T-cell (primary cell): Measurements from ENCODE around the gene SLCO1A2. TPM values are rescaled to one million over a fixed set of nuclear protein-coding genes. Genes with fewer than 3 reads are reported as not detected.

ENCODE experiments used
- ATAC-seq, 4 experiments: fragments of 200-7000 bp in 3 of 4; fragments of 150-1000 bp in 1 of 4; cut with Tn5 transposase; replicated peaks in 1 of 4; 1 replicate in 3 of 4; 2 replicates in 1 of 4; pipeline ENCODE4 v1.10.0; 2021; ENCODE audit warnings: moderate library complexity in 3 of 4, mild to moderate bottlenecking in 2 of 4, moderate number of reproducible peaks in 1 of 4
- CTCF ChIA-PET, 2 donors: fragments of 300-600 bp; sonication (Branson Sonifier 250); formaldehyde crosslinking; loops; one replicate each; lab custom pipeline; 2022; ENCODE audit warnings: antibody characterized with exemption in 2 of 2; lab: Charles Lee
- POLR2A ChIA-PET, 2 donors: fragments of 300-600 bp; sonication (Branson Sonifier 250); formaldehyde crosslinking; loops; one replicate each; lab custom pipeline; 2022; ENCODE audit warnings: antibody characterized with exemption in 2 of 2; lab: Charles Lee
- DNase-seq, 35 experiments: peaks; one replicate each; pipeline versions ENCODE4 v3.0.0 to v3.0.0-alpha.2; 2013 to 2023
- H3K27ac ChIP-seq: one replicate; pipeline ENCODE4 v1.5.1; 2013; ENCODE audit warnings: low read length
- H3K27me3 ChIP-seq, 2 experiments: replicated peaks in 1 of 2; 1 replicate in 1 of 2; 2 replicates in 1 of 2; pipeline versions ENCODE4 v1.6.1 to v1.7.0; 2013; ENCODE audit warnings: low read length in 1 of 2, mixed read lengths in 1 of 2; ENCODE audit not compliant: control insufficient read depth in 2 of 2, insufficient read depth in 2 of 2; ENCODE audit errors: extremely low read depth in 1 of 2
- H3K36me3 ChIP-seq, 2 donors: 1 replicate in 1 of 2; 2 replicates in 1 of 2; pipeline versions ENCODE4 v1.6.1 to v1.7.0; 2013; ENCODE audit warnings: low read length in 1 of 2; ENCODE audit not compliant: control insufficient read depth in 2 of 2, insufficient read depth in 1 of 2; ENCODE audit errors: extremely low read depth in 1 of 2
- H3K4me1 ChIP-seq, 2 experiments: 1 replicate in 1 of 2; 2 replicates in 1 of 2; pipeline versions ENCODE4 v1.6.1 to v1.7.0; 2013; ENCODE audit warnings: low read length in 2 of 2, mixed read lengths in 1 of 2; ENCODE audit not compliant: insufficient read depth in 2 of 2, control insufficient read depth in 1 of 2; ENCODE audit errors: extremely low read depth in 1 of 2
- H3K4me3 ChIP-seq, 2 donors: 1 replicate in 1 of 2; 2 replicates in 1 of 2; pipeline versions ENCODE4 v1.5.1 to v1.7.0; 2013; ENCODE audit warnings: mild to moderate bottlenecking in 2 of 2, low read length in 1 of 2, moderate library complexity in 1 of 2; ENCODE audit not compliant: control insufficient read depth in 1 of 2; ENCODE audit errors: extremely low read depth in 1 of 2
- H3K9me3 ChIP-seq: 2 replicates; pipeline ENCODE4 v1.7.0; 2013
- H3K27ac Mint-ChIP-seq, 2 donors: one replicate each; pipeline ENCODE4 v1.8.0; 2020 to 2021; ENCODE audit warnings: mild to moderate bottlenecking in 2 of 2, mixed read lengths in 2 of 2
- H3K27me3 Mint-ChIP-seq, 2 donors: one replicate each; pipeline ENCODE4 v1.8.0; 2021 to 2022; ENCODE audit warnings: mixed read lengths in 2 of 2
- H3K36me3 Mint-ChIP-seq: one replicate; pipeline ENCODE4 v1.8.0; 2021; ENCODE audit warnings: mixed read lengths
- H3K4me1 Mint-ChIP-seq, 3 donors: one replicate each; pipeline ENCODE4 v1.8.0; 2020 to 2022; ENCODE audit warnings: mixed read lengths in 3 of 3, mild to moderate bottlenecking in 1 of 3
- H3K4me3 Mint-ChIP-seq, 3 donors: one replicate each; pipeline ENCODE4 v1.8.0; 2020 to 2022; ENCODE audit warnings: mild to moderate bottlenecking in 3 of 3, mixed read lengths in 3 of 3, moderate library complexity in 3 of 3
- H3K9me3 Mint-ChIP-seq, 3 donors: one replicate each; pipeline ENCODE4 v1.8.0; 2020 to 2022; ENCODE audit warnings: mixed read lengths in 3 of 3
- WGBS: methylation state at CpG from one replicate; pipeline ENCODE4 v1.1.5; 2013; ENCODE audit warnings: missing lambda C conversion rate; ENCODE audit not compliant: insufficient coverage; 5-methylcytosine and 5-hydroxymethylcytosine counted together
- total RNA-seq, 35 experiments: library from RNA in 6 of 35; stranded (reverse) in 6 of 35; fragments of 120-200 nt in 1 of 35; gene quantifications; one replicate each; pipeline versions ENCODE4 v1.2.1 to v1.2.4 and lab custom pipeline; 2013 to 2026

SLCO1A2 gene
- total RNA-seq, 5 donors from 2014 or later (not counting 1 experiment from before 2014, with no cell fraction given) = 0.47 TPM; not detected in 4

DNA sequence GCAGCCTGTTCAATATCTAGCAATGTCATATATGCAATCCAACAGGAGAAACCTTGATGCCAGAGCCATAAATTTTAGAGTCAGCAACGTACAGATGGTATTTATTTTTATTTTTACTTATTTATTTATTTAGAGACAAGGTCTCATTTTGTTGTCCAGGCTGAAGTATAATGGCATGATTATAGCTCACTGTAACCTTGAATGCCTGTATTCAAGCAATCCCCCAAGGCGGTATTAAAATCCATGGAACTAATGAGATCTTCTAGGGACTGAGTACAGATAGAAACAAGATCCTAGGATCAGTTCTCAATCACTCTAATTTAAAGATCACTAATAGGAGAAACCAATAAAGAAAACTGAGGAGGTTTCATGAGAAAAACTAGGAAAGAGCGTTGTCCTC, 114.5 kb downstream of the SLCO1A2 start:
- H3K36me3 Mint-ChIP-seq = no peaks in the 10 kb centered on the region
- H3K9me3 Mint-ChIP-seq = no peaks in the 10 kb centered on the region
- peaks cover 0 to 1% of the 10 kb centered on the region in 2 donors for H3K27me3 Mint-ChIP-seq
- Histone ChIP-seq H3K27ac (no peak overlapping the region), H3K36me3 (no peaks in the 10 kb centered on the region), H3K27me3 (no peaks in the 10 kb centered on the region), H3K4me3 (no peak overlapping the region), H3K9me3 (no peaks in the 10 kb centered on the region), H3K4me1 (no peaks in the 10 kb centered on the region)
- POLR2A ChIA-PET = no interaction called here
- CTCF ChIA-PET = no interaction called here
- no peak for ATAC-seq
- H3K27ac Mint-ChIP-seq = no peak overlapping the region
- no peaks in the 10 kb centered on the region for H3K4me1 Mint-ChIP-seq
- no CpG with 5 or more reads among the region's 3 CpGs for WGBS
- no peak overlapping the region for H3K4me3 Mint-ChIP-seq
- no peak for DNase-seq

DNA sequence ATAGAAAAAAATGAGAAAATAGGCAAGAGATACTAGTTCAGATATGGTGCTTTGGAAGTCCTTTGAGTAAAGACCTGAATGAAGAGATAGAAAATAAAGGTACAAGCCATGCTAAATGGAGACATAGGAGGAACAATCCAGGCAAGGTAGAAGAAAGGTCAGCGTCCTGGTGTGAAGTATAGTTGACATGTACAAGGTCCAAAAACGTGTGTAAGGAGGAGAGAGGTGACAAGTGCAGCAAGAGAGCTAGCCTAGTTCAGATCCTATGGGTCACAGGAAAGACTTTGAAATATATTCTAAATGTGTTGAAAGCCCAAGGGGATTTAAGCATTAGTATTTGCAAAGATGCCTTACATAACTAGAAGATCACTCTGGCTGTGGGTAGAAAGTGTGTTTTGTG, 115.5 kb downstream of the SLCO1A2 start:
- H3K4me3 ChIP-seq = no peak overlapping the region
- Mint-ChIP-seq H3K36me3 (no peaks in the 10 kb centered on the region), H3K4me3 (no peak overlapping the region), H3K4me1 (no peaks in the 10 kb centered on the region), H3K27ac (no peak overlapping the region), H3K27me3 (peaks cover 0 to 1% of the 10 kb centered on the region in 2 donors), H3K9me3 (no peaks in the 10 kb centered on the region)
- H3K27me3 ChIP-seq = no peaks in the 10 kb centered on the region
- no peak overlapping the region for H3K27ac ChIP-seq
- no peaks in the 10 kb centered on the region for H3K9me3 ChIP-seq
- ChIA-PET CTCF (no interaction called here), POLR2A (no interaction called here)
- no peaks in the 10 kb centered on the region for H3K36me3 ChIP-seq
- no peaks in the 10 kb centered on the region for H3K4me1 ChIP-seq
- WGBS = 34% methylated on average over 2 of the region's 2 CpGs
- ATAC-seq (no peak), DNase-seq (no peak)

Other genes starting within 250 kb of the SLCO1A2 start
- under 1 TPM in 1 of 5 donors, not detected in 4; 0.12 TPM for gene SLCO1B1, start 203.7 kb downstream of the SLCO1A2 start, total RNA-seq
- gene IAPP, start 38.0 kb upstream of the SLCO1A2 start, total RNA-seq = not detected
- gene PYROXD1, start 102.7 kb upstream of the SLCO1A2 start, total RNA-seq = 10 to 100 TPM; 33.2 to 58.4 (median 42.4) TPM
- 10 to 100 TPM; 25.4 to 70.8 (median 53.8) TPM for gene RECQL, start 166.7 kb upstream of the SLCO1A2 start, total RNA-seq
- gene GOLT1B, start 166.9 kb upstream of the SLCO1A2 start, total RNA-seq = 10 to 100 TPM; 27.7 to 37.7 (median 35.1) TPM
- gene SPX, start 191.4 kb upstream of the SLCO1A2 start, total RNA-seq = under 1 TPM in 4 of 5 donors, not detected in 1; 0.26 to 0.46 (median 0.32) TPM